Brain pericyte (primary cell): ENCODE measurements around the gene DUSP9.
"Not testable (repeated sequence)": the region's sequence is repeated elsewhere in the genome, so short reads cannot be mapped to it uniquely, and the experiment has no call there.

ENCODE experiments used
- DNase-seq: peaks from one replicate; pipeline ENCODE4 v3.0.0-alpha.2; 2012; ENCODE audit warnings: low read depth, low spot score

The DUSP9 gene

GRCh38 chrX:153691032-153691827, 44.2 kb downstream of the DUSP9 start:
- not testable (repeated sequence) for DNase-seq

DNA sequence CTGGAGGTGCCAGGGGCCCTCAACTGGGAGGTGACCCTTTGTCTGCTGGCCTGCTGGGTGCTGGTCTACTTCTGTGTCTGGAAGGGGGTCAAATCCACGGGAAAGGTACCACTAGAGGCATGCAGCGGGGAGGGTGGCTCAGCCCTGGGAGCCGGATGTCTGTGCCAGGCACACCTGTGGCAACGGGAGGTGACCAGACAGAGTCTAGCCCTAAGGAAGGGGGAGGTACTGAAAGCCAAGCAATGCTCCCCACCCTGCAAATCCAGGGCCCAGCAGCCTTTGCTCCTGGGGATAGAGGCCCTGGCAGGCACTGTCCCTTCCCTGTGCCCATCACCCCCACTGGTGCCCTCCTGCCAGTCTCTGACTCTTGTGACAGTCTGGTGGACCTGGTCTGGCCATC, 45.0 kb downstream of the DUSP9 start:
- no peak for DNase-seq

- no peak for DNase-seq
Measured at GRCh38 chrX:153692611-153693156, 45.7 kb downstream of the DUSP9 start.

DNA sequence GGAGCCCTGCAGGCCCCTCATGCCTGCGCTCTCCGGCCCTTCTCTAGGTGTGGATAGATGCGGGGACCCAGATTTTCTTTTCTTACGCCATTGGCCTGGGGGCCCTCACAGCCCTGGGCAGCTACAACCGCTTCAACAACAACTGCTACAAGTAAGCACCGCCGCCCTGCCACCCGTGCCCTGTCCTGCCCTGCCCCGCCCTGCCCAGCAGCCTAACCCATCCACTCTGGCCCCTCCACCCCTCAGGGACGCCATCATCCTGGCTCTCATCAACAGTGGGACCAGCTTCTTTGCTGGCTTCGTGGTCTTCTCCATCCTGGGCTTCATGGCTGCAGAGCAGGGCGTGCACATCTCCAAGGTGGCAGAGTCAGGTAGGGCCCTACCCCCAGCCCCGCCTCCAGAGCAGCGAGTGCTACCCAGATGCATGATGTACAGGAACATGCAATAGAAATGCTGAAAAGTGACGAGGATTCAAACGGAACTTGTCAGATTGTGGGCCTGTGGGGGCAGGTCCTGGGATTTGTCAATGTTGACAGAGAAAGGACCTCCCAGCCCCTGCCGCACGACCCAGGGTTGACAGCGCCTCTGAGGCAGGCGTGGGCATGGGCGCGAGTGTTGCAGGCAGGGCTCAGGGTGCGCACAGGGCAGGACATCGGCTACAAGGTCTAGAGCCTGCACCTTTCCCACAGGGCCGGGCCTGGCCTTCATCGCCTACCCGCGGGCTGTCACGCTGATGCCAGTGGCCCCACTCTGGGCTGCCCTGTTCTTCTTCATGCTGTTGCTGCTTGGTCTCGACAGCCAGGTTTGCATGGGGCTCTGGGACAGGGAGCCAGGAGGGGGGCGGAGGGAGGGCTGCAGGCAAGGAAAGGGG, 46.4 kb downstream of the DUSP9 start:
- no peak for DNase-seq

DNA sequence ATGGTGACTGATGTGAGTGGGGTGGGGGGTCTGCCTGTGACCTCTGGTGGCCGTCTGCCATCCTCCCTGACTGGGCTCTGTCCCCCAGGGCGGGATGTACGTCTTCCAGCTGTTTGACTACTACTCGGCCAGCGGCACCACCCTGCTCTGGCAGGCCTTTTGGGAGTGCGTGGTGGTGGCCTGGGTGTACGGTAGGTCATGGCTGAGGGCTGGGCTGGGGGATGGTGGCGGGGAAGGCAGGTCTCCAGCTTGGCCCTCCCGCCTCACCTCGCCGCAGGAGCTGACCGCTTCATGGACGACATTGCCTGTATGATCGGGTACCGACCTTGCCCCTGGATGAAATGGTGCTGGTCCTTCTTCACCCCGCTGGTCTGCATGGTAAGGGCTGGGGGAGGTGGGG, 47.3 kb downstream of the DUSP9 start:
- not testable (repeated sequence) for DNase-seq

DNA sequence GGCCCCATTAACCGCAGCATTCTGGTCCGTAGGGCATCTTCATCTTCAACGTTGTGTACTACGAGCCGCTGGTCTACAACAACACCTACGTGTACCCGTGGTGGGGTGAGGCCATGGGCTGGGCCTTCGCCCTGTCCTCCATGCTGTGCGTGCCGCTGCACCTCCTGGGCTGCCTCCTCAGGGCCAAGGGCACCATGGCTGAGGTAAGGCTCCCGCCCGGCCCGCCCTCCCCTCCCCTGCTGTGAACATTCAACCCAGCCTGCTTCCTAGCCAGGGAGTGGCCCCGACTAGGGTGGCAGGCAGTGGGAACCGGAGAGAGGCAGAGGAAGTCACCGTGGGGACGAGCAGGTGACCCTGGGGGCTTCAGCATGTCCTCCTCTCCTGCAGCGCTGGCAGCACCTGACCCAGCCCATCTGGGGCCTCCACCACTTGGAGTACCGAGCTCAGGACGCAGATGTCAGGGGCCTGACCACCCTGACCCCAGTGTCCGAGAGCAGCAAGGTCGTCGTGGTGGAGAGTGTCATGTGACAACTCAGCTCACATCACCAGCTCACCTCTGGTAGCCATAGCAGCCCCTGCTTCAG, 47.8 kb downstream of the DUSP9 start:
- no peak for DNase-seq

GRCh38 chrX:153696100-153696499, 49.1 kb downstream of the DUSP9 start:
- DNase-seq: no peak

GRCh38 chrX:153696538-153696937, 49.5 kb downstream of the DUSP9 start:
- DNase-seq: not testable (repeated sequence)

GRCh38 chrX:153696986-153697722, 50.2 kb downstream of the DUSP9 start:
- DNase-seq: not testable (repeated sequence)

DNA sequence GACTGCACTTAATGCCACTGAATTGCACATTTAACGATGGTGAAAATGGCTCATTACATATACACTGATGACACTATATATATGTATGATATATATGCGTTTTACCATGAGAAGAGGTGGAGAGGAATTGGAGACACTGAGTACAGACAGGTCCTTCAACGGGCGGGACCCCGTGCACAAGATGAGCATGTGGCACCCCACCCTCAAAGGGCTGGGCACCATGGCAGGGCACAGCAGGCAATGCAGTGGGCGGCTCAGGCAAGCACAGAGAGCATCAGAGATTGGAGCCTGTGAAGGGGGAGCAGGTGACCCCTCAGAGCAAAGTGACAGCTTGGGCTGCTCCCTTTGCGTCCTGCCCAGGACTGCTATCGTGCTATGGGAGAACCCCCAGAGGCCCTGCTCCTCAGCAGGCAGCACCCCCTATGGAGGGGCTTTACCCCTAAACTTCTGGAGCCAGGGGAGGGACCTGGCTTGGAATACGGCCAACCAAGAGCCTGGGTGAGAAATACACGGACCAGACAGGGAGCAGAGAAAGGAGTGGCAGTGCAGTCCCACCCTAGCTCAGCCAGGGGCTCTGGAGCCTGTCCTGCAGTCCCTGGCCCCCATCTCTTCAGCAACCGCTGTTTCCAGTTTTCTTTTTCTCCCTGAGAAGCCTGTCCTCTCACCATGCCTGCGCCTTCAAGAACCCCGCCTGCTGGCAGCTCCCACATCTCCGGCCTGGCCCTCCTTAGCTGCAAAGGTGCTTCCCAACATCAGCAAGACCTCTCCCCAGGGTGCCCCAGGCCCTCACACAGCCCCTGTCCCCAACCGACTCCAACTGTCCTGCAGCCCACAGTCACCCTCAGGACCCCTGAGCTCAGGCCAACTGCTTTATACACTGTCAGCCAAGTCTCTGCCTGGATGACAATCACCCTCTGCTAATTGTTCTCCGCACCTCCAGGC, 51.2 kb downstream of the DUSP9 start:
- no peak for DNase-seq

DNA sequence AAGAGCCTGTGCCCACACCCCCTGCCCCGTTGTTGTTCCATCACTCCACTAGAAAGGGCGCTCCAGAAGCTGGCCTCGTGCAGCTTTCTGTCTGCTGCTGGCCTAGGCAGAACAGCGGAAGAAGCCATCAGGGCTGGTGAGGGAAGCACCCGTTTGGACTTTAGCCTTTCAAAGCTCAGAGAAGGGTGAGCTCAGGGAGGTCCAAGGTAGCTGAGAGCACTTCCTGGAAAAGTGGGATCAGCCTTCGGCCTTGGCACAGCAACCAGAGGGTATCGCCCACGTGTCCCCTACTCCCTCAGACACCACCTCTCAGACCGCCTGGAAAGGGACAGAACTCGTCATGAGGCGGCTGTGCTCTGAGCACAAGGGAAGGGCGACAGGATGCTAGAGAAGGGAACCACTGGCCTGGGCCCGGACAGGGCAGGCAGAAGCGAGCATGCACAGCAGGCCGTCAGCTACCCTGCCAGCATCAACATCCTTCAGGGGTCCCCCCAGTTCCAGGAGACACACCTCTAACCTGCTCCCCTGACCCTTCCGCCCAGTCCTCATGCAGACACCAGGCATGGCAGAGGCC, 52.3 kb downstream of the DUSP9 start:
- DNase-seq: not testable (repeated sequence)

- not testable (repeated sequence) for DNase-seq
Measured at GRCh38 chrX:153699784-153700371, 52.9 kb downstream of the DUSP9 start.

GRCh38 chrX:153700376-153700945, 53.5 kb downstream of the DUSP9 start:
- no peak for DNase-seq
